Trophoblast cell (in vitro differentiated cells and primary cell): ENCODE results near the gene LITAF.

ENCODE experiments used
- DNase-seq, 2 donors: peaks; one replicate each; pipeline ENCODE4 v3.0.0-alpha.2; 2016
- H2AFZ ChIP-seq: 2 replicates; pipeline ENCODE4 v1.6.1; 2013; ENCODE audit warnings: low read length, moderate library complexity, mild to moderate bottlenecking; ENCODE audit not compliant: insufficient read depth, poor library complexity
- H2AK5ac ChIP-seq: 2 replicates; pipeline ENCODE4 v1.6.1; 2013; ENCODE audit warnings: mild to moderate bottlenecking, low read length
- H2BK120ac ChIP-seq: 2 replicates; pipeline ENCODE4 v1.6.1; 2013; ENCODE audit warnings: low read length, mild to moderate bottlenecking, moderate library complexity; ENCODE audit not compliant: insufficient read depth, poor library complexity
- H2BK12ac ChIP-seq: 2 replicates; pipeline ENCODE4 v1.6.1; 2013; ENCODE audit warnings: mild to moderate bottlenecking, low read length, moderate library complexity
- H2BK5ac ChIP-seq: 2 replicates; pipeline ENCODE4 v1.6.1; 2013; ENCODE audit warnings: low read length, low read depth, moderate library complexity, mild to moderate bottlenecking; ENCODE audit not compliant: poor library complexity
- H3K14ac ChIP-seq: 2 replicates; pipeline ENCODE4 v1.6.1; 2013; ENCODE audit warnings: mild to moderate bottlenecking, low read length
- H3K18ac ChIP-seq: 2 replicates; pipeline ENCODE4 v1.6.1; 2013; ENCODE audit warnings: mild to moderate bottlenecking, low read length
- H3K23ac ChIP-seq: 2 replicates; pipeline ENCODE4 v1.6.1; 2013; ENCODE audit warnings: low read length
- H3K27ac ChIP-seq: 2 replicates; pipeline ENCODE4 v1.5.1; 2013; ENCODE audit warnings: low read depth, mild to moderate bottlenecking, inconsistent platforms, low read length, moderate library complexity
- H3K27me3 ChIP-seq: 2 replicates; pipeline ENCODE4 v1.6.1; 2013; ENCODE audit warnings: inconsistent platforms, mild to moderate bottlenecking, low read length, moderate library complexity; ENCODE audit not compliant: insufficient read depth
- H3K36me3 ChIP-seq, 2 experiments: 1 replicate in 1 of 2; 2 replicates in 1 of 2; pipeline ENCODE4 v1.6.1; 2013; ENCODE audit warnings: low read length in 2 of 2, mild to moderate bottlenecking in 2 of 2, moderate library complexity in 1 of 2; ENCODE audit not compliant: insufficient read depth in 2 of 2, control insufficient read depth in 1 of 2
- H3K4ac ChIP-seq: 2 replicates; pipeline ENCODE4 v1.6.1; 2013; ENCODE audit warnings: low read depth, mild to moderate bottlenecking, low read length, moderate library complexity
- H3K4me1 ChIP-seq, 2 experiments: 1 replicate in 1 of 2; 2 replicates in 1 of 2; pipeline ENCODE4 v1.6.1; 2013; ENCODE audit warnings: low read length in 2 of 2, mild to moderate bottlenecking in 2 of 2, moderate library complexity in 1 of 2; ENCODE audit not compliant: insufficient read depth in 2 of 2, control insufficient read depth in 1 of 2
- H3K4me2 ChIP-seq: 2 replicates; pipeline ENCODE4 v1.6.1; 2013; ENCODE audit warnings: inconsistent platforms, mild to moderate bottlenecking, low read length, moderate library complexity
- H3K4me3 ChIP-seq: 2 replicates; pipeline ENCODE4 v1.5.1; 2013; ENCODE audit warnings: mild to moderate bottlenecking, low read depth, low read length, inconsistent platforms
- H3K79me1 ChIP-seq: one replicate; pipeline ENCODE4 v1.6.1; 2013; ENCODE audit warnings: low read length
- H3K79me2 ChIP-seq: 2 replicates; pipeline ENCODE4 v1.6.1; 2013; ENCODE audit warnings: low read length, mild to moderate bottlenecking; ENCODE audit not compliant: control insufficient read depth, insufficient read depth, poor library complexity
- H3K9ac ChIP-seq: 2 replicates; pipeline ENCODE4 v1.6.1; 2013; ENCODE audit warnings: mild to moderate bottlenecking, low read length
- H3K9me3 ChIP-seq: 2 replicates; pipeline ENCODE4 v1.6.1; 2013; ENCODE audit warnings: low read depth, mild to moderate bottlenecking, control low read depth, inconsistent platforms, low read length; ENCODE audit not compliant: insufficient read depth
- H4K12ac ChIP-seq: 2 replicates; pipeline ENCODE4 v1.6.1; 2013; ENCODE audit warnings: low read depth, mild to moderate bottlenecking, low read length, moderate library complexity
- H4K8ac ChIP-seq: 2 replicates; pipeline ENCODE4 v1.6.1; 2013; ENCODE audit warnings: low read depth, mild to moderate bottlenecking, low read length, moderate library complexity
- H4K91ac ChIP-seq: one replicate; pipeline ENCODE4 v1.6.1; 2013; ENCODE audit warnings: low read depth, mild to moderate bottlenecking, low read length, moderate library complexity
- WGBS: extraction: QIAGEN DNeasy Blood & Tissue Kit; methylation state at CpG from one replicate; pipeline ENCODE4 v1.1.7; 2013; ENCODE audit warnings: missing lambda C conversion rate; ENCODE audit not compliant: insufficient read length, insufficient coverage; ENCODE audit errors: extremely low coverage; 5-methylcytosine and 5-hydroxymethylcytosine counted together

The LITAF gene

GRCh38 chr16:11498683-11499082, 88.0 kb downstream of the LITAF start:
- Histone ChIP-seq H3K9me3 (peaks cover 6% of the 10 kb centered on the region), H2BK12ac (no peak overlapping the region)
- WGBS, result no CpG with 5 or more reads among the region's 6 CpGs

GRCh38 chr16:11497851-11498289, 88.8 kb downstream of the LITAF start:
- no peak overlapping the region for H3K18ac ChIP-seq
- no peak overlapping the region for H3K14ac ChIP-seq
- no peak overlapping the region for H2BK5ac ChIP-seq
- H4K91ac ChIP-seq, result no peak overlapping the region
- no peaks in the 10 kb centered on the region for H3K27me3 ChIP-seq
- H3K4me2 ChIP-seq, result no peak overlapping the region
- H2AFZ ChIP-seq, result no peak overlapping the region
- H2BK120ac ChIP-seq, result no peak overlapping the region
- no peaks in the 10 kb centered on the region for H3K79me2 ChIP-seq
- no peak overlapping the region for H3K4ac ChIP-seq
- H3K79me1 ChIP-seq, result peaks cover 2% of the 10 kb centered on the region
- H4K8ac ChIP-seq, result no peak overlapping the region
- H3K36me3 ChIP-seq, result no peaks in the 10 kb centered on the region
- no peak overlapping the region for H3K23ac ChIP-seq
- no peak for DNase-seq
- no peaks in the 10 kb centered on the region for H3K4me1 ChIP-seq
- H3K9ac ChIP-seq, result no peak overlapping the region
- H3K27ac ChIP-seq, result no peak overlapping the region
- H2AK5ac ChIP-seq, result no peak overlapping the region
- H4K12ac ChIP-seq, result no peak overlapping the region
- no CpG with 5 or more reads among the region's 5 CpGs for WGBS
- H2BK12ac ChIP-seq, result no peak overlapping the region
- H3K4me3 ChIP-seq, result no peak overlapping the region
- peaks cover 8% of the 10 kb centered on the region for H3K9me3 ChIP-seq

More at GRCh38 chr16:11498683-11499082, 88.0 kb downstream of the LITAF start:
- Histone ChIP-seq H3K4ac (no peak overlapping the region), H2AFZ (no peak overlapping the region), H3K14ac (no peak overlapping the region), H3K27ac (no peak overlapping the region), H3K27me3 (no peaks in the 10 kb centered on the region), H3K36me3 (no peaks in the 10 kb centered on the region), H3K18ac (no peak overlapping the region), H3K79me1 (peaks cover 2% of the 10 kb centered on the region), H2BK120ac (no peak overlapping the region), H4K8ac (no peak overlapping the region), H3K23ac (no peak overlapping the region), H2AK5ac (no peak overlapping the region), H3K79me2 (no peaks in the 10 kb centered on the region), H3K4me3 (no peak overlapping the region), H4K12ac (no peak overlapping the region), H3K4me1 (no peaks in the 10 kb centered on the region), H4K91ac (no peak overlapping the region), H2BK5ac (no peak overlapping the region), H3K9ac (no peak overlapping the region), H3K4me2 (no peak overlapping the region)
- DNase-seq, result no peak
